SU-DHL-6 (cell line): Measurements from ENCODE around the gene DOCK3.

Experiments
- H2AFZ ChIP-seq: fragments of 200-600 bp; sonication (generic); 2 replicates; pipeline ENCODE4 v1.6.1; 2014; ENCODE audit warnings: low read depth, mild to moderate bottlenecking, moderate library complexity, mixed read lengths, antibody characterized with exemption, low read length; ENCODE audit not compliant: severe bottlenecking
- H3F3A ChIP-seq: fragments of 200-600 bp; shearing (Covaris generic); 2 replicates; pipeline ENCODE4 v1.6.0; 2016; ENCODE audit warnings: antibody characterized with exemption, mild to moderate bottlenecking; ENCODE audit not compliant: insufficient read depth
- H3K27ac ChIP-seq: fragments of 200-600 bp; sonication (generic); 2 replicates; pipeline ENCODE4 v1.5.1; 2016; ENCODE audit warnings: low read depth, mild to moderate bottlenecking, low read length, moderate library complexity, mixed read lengths
- H3K27me3 ChIP-seq: fragments of 200-600 bp; sonication (generic), shearing (Covaris generic); 2 replicates; pipeline ENCODE4 v1.6.0; 2014; ENCODE audit warnings: mild to moderate bottlenecking, low read length
- H3K36me3 ChIP-seq: fragments of 200-600 bp; sonication (generic); 2 replicates; pipeline ENCODE4 v1.6.1; 2014; ENCODE audit warnings: mild to moderate bottlenecking, low read length, mixed read lengths
- H3K4me2 ChIP-seq: fragments of 300-600, 200-600 bp; shearing (Covaris generic), sonication (generic); 2 replicates; pipeline ENCODE4 v1.6.0; 2014; ENCODE audit warnings: low read length, low read depth, mild to moderate bottlenecking; ENCODE audit not compliant: poor library complexity, severe bottlenecking
- H3K4me3 ChIP-seq: fragments of 200-600 bp; sonication (generic); 2 replicates; pipeline ENCODE4 v1.5.1; 2014; ENCODE audit warnings: antibody characterized with exemption, low read length, mild to moderate bottlenecking, mixed read lengths; ENCODE audit not compliant: insufficient read depth, poor library complexity, severe bottlenecking
- H3K79me2 ChIP-seq: fragments of 200-600 bp; sonication (generic); 2 replicates; pipeline ENCODE4 v1.6.1; 2014; ENCODE audit warnings: mild to moderate bottlenecking, low read length, moderate library complexity; ENCODE audit not compliant: insufficient read depth
- H3K9ac ChIP-seq: fragments of 200-600 bp; sonication (generic); 2 replicates; pipeline ENCODE4 v1.7.0; 2014; ENCODE audit warnings: mild to moderate bottlenecking, low read length
- H3K9me2 ChIP-seq: fragments of 200-600 bp; sonication (generic); replicated peaks from 2 replicates; pipeline ENCODE4 v1.6.1; 2014; ENCODE audit warnings: low read length; ENCODE audit not compliant: insufficient read depth
- H3K9me3 ChIP-seq: fragments of 200-600 bp; sonication (generic); 2 replicates; pipeline ENCODE4 v1.6.1; 2014; ENCODE audit warnings: low read length, mixed read lengths; ENCODE audit not compliant: insufficient read depth
- H4K20me1 ChIP-seq: fragments of 200-600 bp; sonication (generic); 2 replicates; pipeline ENCODE4 v1.6.1; 2014; ENCODE audit warnings: low read depth, mild to moderate bottlenecking, antibody characterized with exemption, low read length, moderate library complexity, mixed read lengths
- EZH2phosphoT487 ChIP-seq: fragments of 200-600 bp; sonication (generic), shearing (Covaris generic); conservative IDR thresholded peaks from 2 replicates; pipeline ENCODE4 v1.6.1; 2018; ENCODE audit warnings: mild to moderate bottlenecking, antibody characterized with exemption, low read length, moderate library complexity, mixed read lengths
- TF ChIP-seq, protein P1 (sequence below): fragments of 200-600 bp; sonication (generic); IDR thresholded peaks from one replicate; pipeline ENCODE4 v1.5.1; 2017; ENCODE audit warnings: antibody characterized with exemption, mild to moderate bottlenecking, low read length, moderate library complexity; ENCODE audit not compliant: insufficient read depth, poor library complexity, severe bottlenecking

DOCK3 gene

DNA sequence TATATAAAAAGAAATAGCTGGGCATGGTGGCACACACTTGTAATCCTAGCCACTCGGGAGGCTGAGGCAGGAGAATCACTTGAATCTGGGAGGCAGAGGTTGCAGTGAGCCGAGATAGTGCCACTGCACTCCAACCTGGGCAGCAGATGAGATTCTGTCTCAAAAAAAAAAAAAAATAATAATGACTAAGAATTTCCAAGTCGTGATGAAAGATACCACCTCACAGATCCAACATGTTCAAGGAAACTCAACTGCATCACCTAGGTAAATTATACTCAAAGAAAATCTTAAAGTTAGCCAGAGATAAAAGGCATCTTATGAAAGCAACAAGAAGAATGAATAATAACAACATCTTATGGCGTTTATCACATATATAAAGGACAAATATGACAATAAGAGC lies 50.1 kb downstream of the DOCK3 start:
- Histone ChIP-seq H3K27me3 (no peaks in the 10 kb centered on the region), H2AFZ (no peak overlapping the region)
- TF ChIP-seq, protein P1, sequence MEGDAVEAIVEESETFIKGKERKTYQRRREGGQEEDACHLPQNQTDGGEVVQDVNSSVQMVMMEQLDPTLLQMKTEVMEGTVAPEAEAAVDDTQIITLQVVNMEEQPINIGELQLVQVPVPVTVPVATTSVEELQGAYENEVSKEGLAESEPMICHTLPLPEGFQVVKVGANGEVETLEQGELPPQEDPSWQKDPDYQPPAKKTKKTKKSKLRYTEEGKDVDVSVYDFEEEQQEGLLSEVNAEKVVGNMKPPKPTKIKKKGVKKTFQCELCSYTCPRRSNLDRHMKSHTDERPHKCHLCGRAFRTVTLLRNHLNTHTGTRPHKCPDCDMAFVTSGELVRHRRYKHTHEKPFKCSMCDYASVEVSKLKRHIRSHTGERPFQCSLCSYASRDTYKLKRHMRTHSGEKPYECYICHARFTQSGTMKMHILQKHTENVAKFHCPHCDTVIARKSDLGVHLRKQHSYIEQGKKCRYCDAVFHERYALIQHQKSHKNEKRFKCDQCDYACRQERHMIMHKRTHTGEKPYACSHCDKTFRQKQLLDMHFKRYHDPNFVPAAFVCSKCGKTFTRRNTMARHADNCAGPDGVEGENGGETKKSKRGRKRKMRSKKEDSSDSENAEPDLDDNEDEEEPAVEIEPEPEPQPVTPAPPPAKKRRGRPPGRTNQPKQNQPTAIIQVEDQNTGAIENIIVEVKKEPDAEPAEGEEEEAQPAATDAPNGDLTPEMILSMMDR, result no peak
- TF ChIP-seq EZH2phosphoT487, result no peak

DNA sequence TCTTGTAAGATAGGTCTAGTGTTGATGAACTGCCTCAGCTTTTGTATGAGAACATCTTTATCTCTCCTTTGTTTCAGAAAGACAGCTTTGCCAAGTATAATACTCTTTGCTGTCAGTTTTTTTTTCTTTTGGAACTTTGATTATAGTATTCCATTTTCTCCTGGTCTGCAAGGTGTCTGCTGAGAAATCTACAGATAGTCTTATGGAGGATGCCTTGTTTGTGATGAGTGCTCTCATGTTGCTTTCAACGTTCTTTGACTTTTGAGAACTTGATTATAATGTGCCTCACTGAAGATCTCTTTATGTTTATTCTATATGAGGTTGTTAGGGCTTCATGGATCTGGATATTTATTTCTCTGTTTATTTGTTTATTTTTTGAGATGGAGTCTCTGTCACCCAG lies 60.3 kb downstream of the DOCK3 start:
- Histone ChIP-seq H3F3A (no peaks in the 10 kb centered on the region), H3K9me2 (no peaks in the 10 kb centered on the region), H2AFZ (no peak overlapping the region), H3K9me3 (no peaks in the 10 kb centered on the region), H3K27ac (no peak overlapping the region), H3K36me3 (no peaks in the 10 kb centered on the region), H3K27me3 (no peaks in the 10 kb centered on the region), H3K4me3 (no peak overlapping the region), H4K20me1 (no peaks in the 10 kb centered on the region), H3K79me2 (no peaks in the 10 kb centered on the region), H3K4me2 (no peak overlapping the region), H3K9ac (no peak overlapping the region)
- TF ChIP-seq, protein P1, result no peak
- no peak for TF ChIP-seq EZH2phosphoT487

More for the DNA sequence above, 50.1 kb downstream of the DOCK3 start:
- Histone ChIP-seq H3K9me2 (no peaks in the 10 kb centered on the region), H3K27ac (no peak overlapping the region), H3K9ac (no peak overlapping the region), H3K9me3 (no peaks in the 10 kb centered on the region), H3K36me3 (no peaks in the 10 kb centered on the region), H3K4me3 (no peak overlapping the region), H3K79me2 (no peaks in the 10 kb centered on the region), H3F3A (no peaks in the 10 kb centered on the region), H4K20me1 (no peaks in the 10 kb centered on the region), H3K4me2 (no peak overlapping the region)

- no peaks in the 10 kb centered on the region for H3K27me3 ChIP-seq
- H2AFZ ChIP-seq, result no peak overlapping the region
- no peaks in the 10 kb centered on the region for H3F3A ChIP-seq
- no peaks in the 10 kb centered on the region for H4K20me1 ChIP-seq
- H3K9me3 ChIP-seq, result no peaks in the 10 kb centered on the region
- TF ChIP-seq, protein P1, result no peak
- no peak for TF ChIP-seq EZH2phosphoT487
- no peak overlapping the region for H3K4me2 ChIP-seq
- no peaks in the 10 kb centered on the region for H3K9me2 ChIP-seq
- no peak overlapping the region for H3K27ac ChIP-seq
- no peaks in the 10 kb centered on the region for H3K36me3 ChIP-seq
- H3K9ac ChIP-seq, result no peak overlapping the region
- no peaks in the 10 kb centered on the region for H3K79me2 ChIP-seq
- no peak overlapping the region for H3K4me3 ChIP-seq
These were observed 62.6 kb downstream of the DOCK3 start for GRCh38 chr3:50737193-50737905.
